Endodermal cell (in vitro differentiated cells): Measurements from ENCODE around the gene MISP3. TPM values are rescaled to one million over a fixed set of nuclear protein-coding genes. Genes with fewer than 3 reads are reported as not detected.

Experiments
- DNase-seq: peaks from one replicate; pipeline ENCODE4 v3.0.0-alpha.2; 2017
- H3K27ac ChIP-seq: 2 replicates; pipeline ENCODE4 v1.5.1; 2013; ENCODE audit warnings: mild to moderate bottlenecking, low read depth, low read length, moderate library complexity
- H3K27me3 ChIP-seq: 2 replicates; pipeline ENCODE4 v1.6.1; 2013; ENCODE audit warnings: mild to moderate bottlenecking, low read length, moderate library complexity; ENCODE audit not compliant: insufficient read depth, control insufficient read depth, poor library complexity, severe bottlenecking
- H3K36me3 ChIP-seq: 2 replicates; pipeline ENCODE4 v1.7.0; 2013; ENCODE audit warnings: mild to moderate bottlenecking, low read length, moderate library complexity; ENCODE audit not compliant: control insufficient read depth, insufficient read depth
- H3K4me1 ChIP-seq: one replicate; pipeline ENCODE4 v1.7.0; 2013; ENCODE audit warnings: low read length; ENCODE audit not compliant: control insufficient read depth, insufficient read depth
- H3K4me3 ChIP-seq: 2 replicates; pipeline ENCODE4 v1.5.1; 2013; ENCODE audit warnings: mild to moderate bottlenecking, low read length, moderate library complexity
- H3K9ac ChIP-seq: 2 replicates; pipeline ENCODE4 v1.6.1; 2013; ENCODE audit warnings: mild to moderate bottlenecking, low read length, moderate library complexity; ENCODE audit not compliant: poor library complexity, severe bottlenecking; ENCODE audit errors: extremely low read depth
- H3K9me3 ChIP-seq: 2 replicates; pipeline ENCODE4 v1.6.1; 2013; ENCODE audit warnings: mild to moderate bottlenecking, low read length, moderate library complexity; ENCODE audit not compliant: control insufficient read depth
- H3K27ac Mint-ChIP-seq: 2 replicates; pipeline ENCODE4 v1.8.0; 2020; ENCODE audit warnings: mixed read lengths
- H3K27me3 Mint-ChIP-seq: 2 replicates; pipeline ENCODE4 v1.8.0; 2021; ENCODE audit warnings: mild to moderate bottlenecking, mixed read lengths; ENCODE audit not compliant: insufficient read depth
- H3K36me3 Mint-ChIP-seq: 2 replicates; pipeline ENCODE4 v1.8.0; 2020; ENCODE audit warnings: low read depth, mixed read lengths
- H3K4me1 Mint-ChIP-seq: 2 replicates; pipeline ENCODE4 v1.8.0; 2020; ENCODE audit warnings: mixed read lengths
- H3K4me3 Mint-ChIP-seq: 2 replicates; pipeline ENCODE4 v1.8.0; 2020; ENCODE audit warnings: mild to moderate bottlenecking, moderate library complexity, mixed read lengths
- H3K9me3 Mint-ChIP-seq: 2 replicates; pipeline ENCODE4 v1.8.0; 2020; ENCODE audit warnings: mild to moderate bottlenecking, mixed read lengths
- WGBS, 2 experiments: methylation state at CpG; one replicate each; pipeline versions ENCODE4 v1.1.5 to v1.1.7; 2013; ENCODE audit warnings: missing lambda C conversion rate in 2 of 2, mixed read lengths in 1 of 2; ENCODE audit not compliant: insufficient coverage in 1 of 2, insufficient read length in 1 of 2; 5-methylcytosine and 5-hydroxymethylcytosine counted together
- total RNA-seq, 2 donors: library from RNA; stranded (reverse); fragmentation: NEBNext Ultra II Directional in 1 of 2; extraction: Animal tissue kit (Norgen Biotek cat#: 25700) in 1 of 2; gene quantifications; 2 replicates in 1 of 2; 3 replicates in 1 of 2; pipeline ENCODE4 v1.2.1, GENCODE V29; 2021
- TF ChIP-seq, protein P1 (sequence below): fragments of 200-600 bp; sonication (generic); conservative IDR thresholded peaks from 2 replicates; pipeline ENCODE4 v1.5.0; 2021; ENCODE audit warnings: antibody characterized with exemption, mild to moderate bottlenecking

MISP3 gene
- total RNA-seq, 2 donors from 2014 or later: 0.73 to 1.4 TPM

DNA sequence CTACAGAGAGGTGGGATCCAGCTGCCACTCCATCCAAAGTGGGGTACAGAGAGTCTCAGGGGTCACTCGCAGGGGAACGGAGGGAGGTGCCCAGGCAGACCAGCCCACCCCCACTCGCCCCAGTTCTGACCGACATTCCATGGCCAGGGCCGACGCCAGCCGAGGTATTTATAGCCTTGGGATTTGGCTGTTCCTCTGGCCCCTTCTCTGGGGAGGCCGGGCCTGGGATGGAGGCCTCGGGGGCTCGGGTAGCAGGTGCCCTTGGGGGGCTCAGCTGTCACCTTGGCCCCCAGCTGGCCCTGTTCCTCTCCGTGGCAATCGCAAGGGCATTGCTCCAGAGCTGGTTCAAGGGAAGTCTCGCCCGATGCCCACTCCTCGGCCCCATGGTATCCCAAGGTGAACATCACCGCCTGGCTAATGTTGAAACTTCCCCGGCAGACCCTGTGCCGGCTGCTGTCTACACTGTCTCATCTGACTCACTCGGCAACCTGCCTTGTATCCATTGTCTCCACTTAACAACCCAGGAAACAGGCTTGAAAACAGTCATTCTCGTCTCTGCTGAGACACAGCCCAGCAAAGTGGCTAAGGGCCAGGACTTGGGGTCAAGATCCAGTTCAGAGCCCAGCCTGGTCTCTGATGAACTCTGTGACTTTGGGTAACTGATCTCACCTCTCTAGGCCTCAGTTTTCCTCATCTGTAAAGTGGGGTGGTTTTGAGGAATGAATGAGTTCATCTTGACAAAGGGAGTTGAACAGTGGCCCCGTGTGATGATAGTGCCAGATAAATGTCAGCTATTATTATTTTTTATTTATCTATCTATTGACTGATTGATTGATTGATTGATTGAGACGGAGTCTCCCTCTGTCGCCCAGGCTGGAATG, 35.2 kb downstream of the MISP3 start:
- Mint-ChIP-seq H3K4me3 (no peak overlapping the region), H3K27me3 (no peaks in the 10 kb centered on the region), H3K36me3 (peaks cover 20% of the 10 kb centered on the region), H3K4me1 (peaks cover 5% of the 10 kb centered on the region), H3K27ac (no peak overlapping the region), H3K9me3 (no peaks in the 10 kb centered on the region)
- peaks cover 1% of the 10 kb centered on the region for H3K4me1 ChIP-seq
- H3K27me3 ChIP-seq: no peaks in the 10 kb centered on the region
- no peak for DNase-seq
- H3K9me3 ChIP-seq: no peaks in the 10 kb centered on the region
- H3K36me3 ChIP-seq: peaks cover 14% of the 10 kb centered on the region
- WGBS, 2 experiments: 94 to 95% methylated on average over 17 to 23 of the region's 23 CpGs
- no peak overlapping the region for H3K4me3 ChIP-seq
- H3K9ac ChIP-seq: no peak overlapping the region
- TF ChIP-seq, protein P1, sequence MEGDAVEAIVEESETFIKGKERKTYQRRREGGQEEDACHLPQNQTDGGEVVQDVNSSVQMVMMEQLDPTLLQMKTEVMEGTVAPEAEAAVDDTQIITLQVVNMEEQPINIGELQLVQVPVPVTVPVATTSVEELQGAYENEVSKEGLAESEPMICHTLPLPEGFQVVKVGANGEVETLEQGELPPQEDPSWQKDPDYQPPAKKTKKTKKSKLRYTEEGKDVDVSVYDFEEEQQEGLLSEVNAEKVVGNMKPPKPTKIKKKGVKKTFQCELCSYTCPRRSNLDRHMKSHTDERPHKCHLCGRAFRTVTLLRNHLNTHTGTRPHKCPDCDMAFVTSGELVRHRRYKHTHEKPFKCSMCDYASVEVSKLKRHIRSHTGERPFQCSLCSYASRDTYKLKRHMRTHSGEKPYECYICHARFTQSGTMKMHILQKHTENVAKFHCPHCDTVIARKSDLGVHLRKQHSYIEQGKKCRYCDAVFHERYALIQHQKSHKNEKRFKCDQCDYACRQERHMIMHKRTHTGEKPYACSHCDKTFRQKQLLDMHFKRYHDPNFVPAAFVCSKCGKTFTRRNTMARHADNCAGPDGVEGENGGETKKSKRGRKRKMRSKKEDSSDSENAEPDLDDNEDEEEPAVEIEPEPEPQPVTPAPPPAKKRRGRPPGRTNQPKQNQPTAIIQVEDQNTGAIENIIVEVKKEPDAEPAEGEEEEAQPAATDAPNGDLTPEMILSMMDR: no peak
- no peak overlapping the region for H3K27ac ChIP-seq

DNA sequence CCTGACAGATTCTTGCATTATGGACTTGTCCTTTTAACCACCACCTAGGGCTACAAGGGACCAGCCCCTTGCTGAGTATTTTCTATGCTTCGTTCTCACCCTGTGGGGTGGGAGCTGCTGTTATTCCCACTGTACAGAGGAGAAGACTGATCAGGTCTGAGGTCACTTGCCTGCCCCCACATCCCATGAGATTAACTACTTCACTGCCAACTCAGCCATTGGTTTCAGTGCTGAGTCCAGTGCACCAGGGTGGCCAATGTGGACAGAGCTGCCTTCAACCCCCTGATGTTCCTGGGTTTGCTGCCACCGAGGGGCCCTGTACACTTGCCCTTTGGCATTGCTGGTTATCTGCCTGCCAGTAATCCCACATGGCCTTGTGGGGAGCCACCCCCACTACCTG, 38.1 kb downstream of the MISP3 start:
- Histone ChIP-seq H3K27me3 (no peaks in the 10 kb centered on the region), H3K4me1 (peaks cover 8% of the 10 kb centered on the region), H3K4me3 (no peak overlapping the region), H3K9me3 (no peaks in the 10 kb centered on the region), H3K9ac (no peak overlapping the region), H3K27ac (no peak overlapping the region), H3K36me3 (peaks cover 5% of the 10 kb centered on the region)
- WGBS, 2 experiments: 89% methylated on average over 2 of the region's 2 CpGs; no CpG with 5 or more reads in 1 of the 2 experiments
- TF ChIP-seq, protein P1: no peak
- H3K27ac Mint-ChIP-seq: no peak overlapping the region
- H3K36me3 Mint-ChIP-seq: peaks cover 7% of the 10 kb centered on the region
- H3K4me3 Mint-ChIP-seq: no peak overlapping the region
- H3K27me3 Mint-ChIP-seq: no peaks in the 10 kb centered on the region
- DNase-seq: no peak
- H3K4me1 Mint-ChIP-seq: peaks cover 6% of the 10 kb centered on the region
- H3K9me3 Mint-ChIP-seq: no peaks in the 10 kb centered on the region

DNA sequence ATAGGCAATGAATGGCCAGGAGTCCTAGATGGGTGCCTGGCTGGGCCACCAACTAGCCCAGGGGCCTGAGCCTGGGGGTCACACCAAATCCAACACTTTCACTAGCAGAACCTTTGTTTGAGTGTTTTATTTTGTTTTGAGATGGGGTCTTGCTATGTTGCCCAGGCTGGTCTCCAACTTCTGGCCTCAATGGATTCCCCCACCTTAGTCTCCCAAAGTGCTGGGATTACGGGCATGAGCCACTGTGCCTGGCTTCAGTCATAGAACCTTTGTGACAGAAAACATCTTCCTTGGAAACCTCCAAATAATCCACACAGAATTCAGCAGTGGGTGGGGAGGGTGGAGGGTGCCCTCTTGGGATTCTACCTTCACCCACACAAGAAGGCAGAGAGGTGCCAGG, 38.9 kb downstream of the MISP3 start:
- no peak overlapping the region for H3K4me3 ChIP-seq
- TF ChIP-seq, protein P1: no peak
- 89 to 100% methylated on average over 1 of the region's 1 CpG for WGBS, 2 experiments
- H3K27me3 Mint-ChIP-seq: no peaks in the 10 kb centered on the region
- no peak overlapping the region for H3K27ac Mint-ChIP-seq
- H3K9me3 Mint-ChIP-seq: no peaks in the 10 kb centered on the region
- no peaks in the 10 kb centered on the region for H3K27me3 ChIP-seq
- no peak for DNase-seq
- H3K9me3 ChIP-seq: no peaks in the 10 kb centered on the region
- no peaks in the 10 kb centered on the region for H3K36me3 ChIP-seq
- peaks cover 3% of the 10 kb centered on the region for H3K36me3 Mint-ChIP-seq
- H3K27ac ChIP-seq: no peak overlapping the region
- H3K4me3 Mint-ChIP-seq: no peak overlapping the region
- H3K4me1 ChIP-seq: peaks cover 10% of the 10 kb centered on the region
- peaks cover 11% of the 10 kb centered on the region for H3K4me1 Mint-ChIP-seq
- H3K9ac ChIP-seq: no peak overlapping the region
